GM21360 (cell line): ENCODE measurements around the gene CCDC54.
"Not testable (repeated sequence)": the region's sequence is repeated elsewhere in the genome, so short reads cannot be mapped to it uniquely, and the experiment has no call there.

Experiments used
- ATAC-seq: cut with Tn5 transposase; IDR thresholded peaks from one replicate; pipeline ENCODE4 v1.9.1; 2021; ENCODE audit warnings: mild to moderate bottlenecking, moderate library complexity; ENCODE audit not compliant: unreplicated experiment

CCDC54 gene

GRCh38 chr3:107377151-107377550 lies at the start of gene CCDC54:
Gene CCDC54, plus strand, starts transcription at chr3:107377439. Its CDS starts 149 bp downstream, at chr3:107377588.
- no peak for ATAC-seq

GRCh38 chr3:107328069-107328468 lies 49.2 kb upstream of the CCDC54 start:
- ATAC-seq: no peak

GRCh38 chr3:107329088-107329487 lies 48.2 kb upstream of the CCDC54 start:
- no peak for ATAC-seq

- not testable (repeated sequence) for ATAC-seq
Observed at GRCh38 chr3:107339690-107340089, 37.5 kb upstream of the CCDC54 start.

DNA sequence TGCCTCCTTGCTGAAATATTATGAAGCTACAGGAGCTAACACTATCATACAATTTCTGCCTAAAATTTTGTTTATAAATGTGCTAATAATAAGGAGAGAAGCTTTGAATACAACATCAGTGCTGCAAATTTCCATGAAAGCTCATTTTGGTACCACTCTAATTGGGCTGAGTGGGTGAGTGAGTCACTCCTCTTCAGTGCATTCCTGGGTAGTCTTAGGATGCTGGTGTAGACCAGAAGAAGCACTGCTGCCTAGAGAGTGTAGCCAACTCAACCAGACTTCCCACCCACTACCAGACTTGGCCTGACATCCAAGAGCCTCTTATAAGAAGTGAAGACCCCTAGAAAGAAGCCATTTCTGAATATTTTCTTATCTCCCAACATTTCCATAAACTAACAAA lies 32.5 kb upstream of the CCDC54 start:
- no peak for ATAC-seq

- no peak for ATAC-seq
Observed at GRCh38 chr3:107345822-107346405, 31.3 kb upstream of the CCDC54 start.

GRCh38 chr3:107346564-107346963 lies 30.7 kb upstream of the CCDC54 start:
- no peak for ATAC-seq

DNA sequence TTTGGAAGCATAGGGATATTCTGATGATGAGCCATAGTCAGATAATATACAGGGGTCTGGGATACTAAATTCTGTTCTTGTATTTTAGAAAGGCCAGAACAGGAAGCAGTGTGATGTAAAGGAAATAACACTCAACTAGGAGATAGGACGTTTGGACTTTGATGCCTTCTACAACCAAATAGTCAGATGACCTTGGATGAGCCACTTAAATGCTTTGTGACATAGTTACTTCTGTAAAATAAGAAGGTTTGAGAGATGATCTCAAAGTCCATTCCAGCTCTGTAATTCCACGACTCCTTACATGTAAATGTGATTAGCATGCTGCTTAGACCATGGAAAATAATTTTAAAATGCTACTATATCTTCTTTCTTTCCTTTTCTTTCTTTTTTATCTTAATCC lies 29.5 kb upstream of the CCDC54 start:
- no peak for ATAC-seq

- ATAC-seq: no peak
Observed at GRCh38 chr3:107356706-107357105, 20.5 kb upstream of the CCDC54 start.

GRCh38 chr3:107361633-107362032 lies 15.6 kb upstream of the CCDC54 start:
- ATAC-seq: no peak

DNA sequence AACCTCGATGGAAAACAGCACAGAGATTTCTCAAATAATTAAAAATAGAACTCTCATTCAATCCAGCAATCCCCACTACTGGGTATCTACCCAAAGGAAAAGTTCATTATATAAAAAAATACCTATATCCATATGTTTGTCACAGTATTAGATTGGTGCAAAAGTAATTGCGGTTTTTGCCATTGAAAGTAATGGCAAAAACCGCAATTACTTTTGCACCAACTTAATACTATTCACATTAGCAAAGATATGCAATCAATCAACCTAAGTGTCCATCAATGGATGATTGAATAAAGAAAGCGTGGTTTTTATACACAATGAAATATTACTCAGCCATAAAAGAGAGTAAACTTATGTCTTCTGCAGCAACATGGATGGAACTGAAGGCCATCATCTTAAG lies 12.2 kb upstream of the CCDC54 start:
- ATAC-seq: no peak

DNA sequence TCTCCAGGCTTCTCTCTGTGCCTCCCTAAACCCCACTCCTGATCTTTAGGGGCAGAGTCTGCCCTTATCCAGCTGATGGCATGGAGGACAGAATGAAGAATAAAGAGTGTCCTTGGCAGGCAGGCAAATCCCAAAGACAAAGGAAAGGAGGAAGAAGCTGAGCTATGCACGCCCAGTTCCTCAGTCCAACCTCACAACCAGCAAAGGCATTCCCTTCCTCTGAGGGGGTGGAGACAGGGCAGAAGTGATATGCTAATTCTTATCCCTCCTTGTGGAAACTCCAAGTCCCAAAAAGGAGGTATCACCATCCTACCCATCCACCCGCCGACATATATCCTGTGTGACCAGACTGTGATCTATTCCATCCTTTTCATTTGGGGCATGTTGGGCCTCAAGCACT lies 10.5 kb upstream of the CCDC54 start:
- no peak for ATAC-seq

GRCh38 chr3:107367353-107367752 lies 9.9 kb upstream of the CCDC54 start:
- no peak for ATAC-seq

GRCh38 chr3:107368654-107369398 lies 8.4 kb upstream of the CCDC54 start:
- ATAC-seq: no peak

GRCh38 chr3:107369791-107370190 lies 7.4 kb upstream of the CCDC54 start:
- ATAC-seq: no peak

- no peak for ATAC-seq
Observed at GRCh38 chr3:107370907-107371306, 6.3 kb upstream of the CCDC54 start.

- ATAC-seq: no peak
Observed at GRCh38 chr3:107372506-107372905, 4.7 kb upstream of the CCDC54 start.

GRCh38 chr3:107373896-107374295 lies 3.3 kb upstream of the CCDC54 start:
- no peak for ATAC-seq

GRCh38 chr3:107375682-107376081 lies 1.6 kb upstream of the CCDC54 start:
- ATAC-seq: no peak

- ATAC-seq: no peak
Observed at GRCh38 chr3:107382631-107383030, 5.4 kb downstream of the CCDC54 start.

DNA sequence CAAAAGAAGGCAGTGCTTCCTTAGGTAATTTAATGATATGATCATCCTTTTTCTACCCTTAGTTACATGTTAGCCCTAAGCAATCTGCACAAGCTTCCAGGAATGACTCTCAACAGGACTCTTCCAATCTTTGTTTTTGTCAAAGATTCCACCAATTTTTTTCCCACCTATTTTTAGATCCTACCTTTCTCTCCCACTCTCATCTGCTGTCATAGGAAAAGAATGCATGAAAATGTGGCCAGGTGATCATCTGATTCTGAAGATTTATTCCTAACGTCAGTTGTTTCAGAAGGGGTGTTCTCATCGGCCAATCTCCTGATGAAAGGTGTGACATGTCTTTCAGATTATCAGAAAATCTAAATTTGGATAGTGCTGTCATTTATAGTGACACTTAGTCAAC lies 7.2 kb downstream of the CCDC54 start:
- no peak for ATAC-seq

- no peak for ATAC-seq
Observed at GRCh38 chr3:107384907-107385306, 7.7 kb downstream of the CCDC54 start.

- ATAC-seq: no peak
Observed at GRCh38 chr3:107387555-107387954, 10.3 kb downstream of the CCDC54 start.
